Esophagus muscularis mucosa (tissue), 4 donors: ENCODE measurements around the gene PUDP.

Source experiments
- EP300 ChIP-seq: sonication (generic); formaldehyde crosslinking; IDR thresholded peaks from one replicate; pipeline ENCODE4 v1.6.1; 2017; ENCODE audit warnings: antibody characterized with exemption
- POLR2A ChIP-seq: fragments of 450-650 bp; IDR thresholded peaks from one replicate; pipeline ENCODE4 v1.6.1; 2017; ENCODE audit warnings: antibody characterized with exemption, moderate library complexity, mild to moderate bottlenecking, low read depth
- POLR2AphosphoS5 ChIP-seq, 2 donors: sonication (generic); formaldehyde crosslinking; IDR thresholded peaks; one replicate each; pipeline ENCODE4 v1.6.1; 2017; ENCODE audit warnings: antibody characterized with exemption in 2 of 2
- TF ChIP-seq, protein P1 (sequence below), 3 experiments: fragments of 200-600 bp in 2 of 3; fragments of 450-650 bp in 1 of 3; sonication (generic) in 2 of 3; IDR thresholded peaks; one replicate each; pipeline ENCODE4 v1.5.1; 2017 to 2019; ENCODE audit warnings: antibody characterized with exemption in 3 of 3, mild to moderate bottlenecking in 2 of 3, moderate library complexity in 1 of 3

GRCh38 chrX:7071390-7071789, 76.6 kb downstream of the PUDP start:
- TF ChIP-seq, protein P1, sequence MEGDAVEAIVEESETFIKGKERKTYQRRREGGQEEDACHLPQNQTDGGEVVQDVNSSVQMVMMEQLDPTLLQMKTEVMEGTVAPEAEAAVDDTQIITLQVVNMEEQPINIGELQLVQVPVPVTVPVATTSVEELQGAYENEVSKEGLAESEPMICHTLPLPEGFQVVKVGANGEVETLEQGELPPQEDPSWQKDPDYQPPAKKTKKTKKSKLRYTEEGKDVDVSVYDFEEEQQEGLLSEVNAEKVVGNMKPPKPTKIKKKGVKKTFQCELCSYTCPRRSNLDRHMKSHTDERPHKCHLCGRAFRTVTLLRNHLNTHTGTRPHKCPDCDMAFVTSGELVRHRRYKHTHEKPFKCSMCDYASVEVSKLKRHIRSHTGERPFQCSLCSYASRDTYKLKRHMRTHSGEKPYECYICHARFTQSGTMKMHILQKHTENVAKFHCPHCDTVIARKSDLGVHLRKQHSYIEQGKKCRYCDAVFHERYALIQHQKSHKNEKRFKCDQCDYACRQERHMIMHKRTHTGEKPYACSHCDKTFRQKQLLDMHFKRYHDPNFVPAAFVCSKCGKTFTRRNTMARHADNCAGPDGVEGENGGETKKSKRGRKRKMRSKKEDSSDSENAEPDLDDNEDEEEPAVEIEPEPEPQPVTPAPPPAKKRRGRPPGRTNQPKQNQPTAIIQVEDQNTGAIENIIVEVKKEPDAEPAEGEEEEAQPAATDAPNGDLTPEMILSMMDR (IDR thresholded peaks at IDR 0.05): no peak
- no peak for TF ChIP-seq POLR2AphosphoS5 (IDR thresholded peaks at IDR 0.05)
- TF ChIP-seq EP300: no peak
- TF ChIP-seq POLR2A: no peak
